Peyer's patch (tissue), 4 donors: ENCODE results near the gene PLPP7. TPM values are rescaled to one million over a fixed set of nuclear protein-coding genes. Genes with fewer than 3 reads are reported as not detected.
"Not testable (repeated sequence)": the region's sequence is repeated elsewhere in the genome, so short reads cannot be mapped to it uniquely, and the experiment has no call there.

Source experiments
- DNase-seq, 3 donors: peaks; one replicate each; pipeline ENCODE4 v3.0.0-alpha.2; 2017 to 2019
- H3K27ac ChIP-seq, 4 donors: fragments of 200-600 bp; sonication (generic); one replicate each; pipeline ENCODE4 v1.5.1; 2016 to 2019
- H3K27me3 ChIP-seq, 2 donors: fragments of 200-600 bp; sonication (generic); one replicate each; pipeline ENCODE4 v1.5.1; 2019
- H3K36me3 ChIP-seq, 3 donors: fragments of 200-600 bp; sonication (generic); one replicate each; pipeline ENCODE4 v1.5.1; 2016 to 2019
- H3K4me1 ChIP-seq, 4 donors: fragments of 200-600 bp; sonication (generic); one replicate each; pipeline ENCODE4 v1.5.1; 2016 to 2019
- H3K4me3 ChIP-seq, 4 donors: fragments of 200-600 bp; sonication (generic); 1 replicate in 3 of 4; 2 replicates in 1 of 4; pipeline ENCODE4 v1.5.1; 2016 to 2019; ENCODE audit warnings: mild to moderate bottlenecking in 1 of 4
- H3K9me3 ChIP-seq, 4 donors: fragments of 200-600 bp; sonication (generic); one replicate each; pipeline ENCODE4 v1.5.1; 2016 to 2019; ENCODE audit warnings: mild to moderate bottlenecking in 1 of 4
- CTCF ChIP-seq, 6 experiments: fragments of 450-650 bp in 4 of 6; fragments of 200-600 bp in 2 of 6; sonication (generic) in 1 of 6; IDR thresholded peaks; one replicate each; pipeline ENCODE4 v1.5.1; 2017 to 2019; ENCODE audit warnings: antibody characterized with exemption in 6 of 6, mild to moderate bottlenecking in 3 of 6, moderate library complexity in 1 of 6
- POLR2A ChIP-seq, 2 donors: fragments of 450-650 bp; IDR thresholded peaks; one replicate each; pipeline ENCODE4 v1.5.1; 2017; ENCODE audit warnings: antibody characterized with exemption in 2 of 2, mild to moderate bottlenecking in 2 of 2, moderate library complexity in 2 of 2
- total RNA-seq, 4 donors: library from RNA; depleted of rRNA; stranded (reverse); fragments of >200 nt; gene quantifications; one replicate each; pipeline ENCODE4 v1.1.0, GENCODE V29; 2016

Gene PLPP7
- total RNA-seq, 4 donors from 2014 or later = 1.3 to 3.3 (median 2.4) TPM

- H3K4me3 ChIP-seq = no peak overlapping the region
- TF ChIP-seq POLR2A (IDR thresholded peaks at IDR 0.05) (no peak), CTCF (IDR thresholded peaks at IDR 0.05) (no peak)
- H3K9me3 ChIP-seq = no peaks in the 10 kb centered on the region
- H3K27me3 ChIP-seq = no peaks in the 10 kb centered on the region
- H3K4me1 ChIP-seq = no peaks in the 10 kb centered on the region
- H3K36me3 ChIP-seq = no peaks in the 10 kb centered on the region
- H3K27ac ChIP-seq = no peak overlapping the region
- no peak for DNase-seq
These were observed 39.7 kb downstream of the PLPP7 start for GRCh38 chr9:131329241-131329641.

- no peak overlapping the region for H3K4me3 ChIP-seq
- no peak for DNase-seq
- no peaks in the 10 kb centered on the region for H3K4me1 ChIP-seq
- no peaks in the 10 kb centered on the region for H3K27me3 ChIP-seq
- H3K9me3 ChIP-seq = no peaks in the 10 kb centered on the region
- H3K36me3 ChIP-seq = no peaks in the 10 kb centered on the region
- TF ChIP-seq POLR2A (IDR thresholded peaks at IDR 0.05) (no peak), CTCF (IDR thresholded peaks at IDR 0.05) (no peak)
- no peak overlapping the region for H3K27ac ChIP-seq
These were observed 41.5 kb downstream of the PLPP7 start for GRCh38 chr9:131330814-131331600.

- not testable (repeated sequence) for H3K27ac ChIP-seq, H3K9me3 ChIP-seq, H3K4me1 ChIP-seq, DNase-seq, H3K4me3 ChIP-seq, H3K27me3 ChIP-seq, H3K36me3 ChIP-seq
These were observed 42.5 kb downstream of the PLPP7 start for GRCh38 chr9:131331996-131332395.

GRCh38 chr9:131333771-131334628 is 44.5 kb downstream of the PLPP7 start:
- no peak overlapping the region for H3K27ac ChIP-seq
- TF ChIP-seq POLR2A (IDR thresholded peaks at IDR 0.05) = no peak
- no peak for TF ChIP-seq CTCF (IDR thresholded peaks at IDR 0.05)
- H3K27me3 ChIP-seq = no peaks in the 10 kb centered on the region
- no peak overlapping the region for H3K4me3 ChIP-seq
- H3K4me1 ChIP-seq = no peaks in the 10 kb centered on the region
- DNase-seq = no peak
- no peaks in the 10 kb centered on the region for H3K36me3 ChIP-seq
- no peaks in the 10 kb centered on the region for H3K9me3 ChIP-seq

GRCh38 chr9:131334629-131335367 is 45.3 kb downstream of the PLPP7 start:
- TF ChIP-seq POLR2A (IDR thresholded peaks at IDR 0.05) (no peak), CTCF (IDR thresholded peaks at IDR 0.05) (no peak)
- no peaks in the 10 kb centered on the region for H3K36me3 ChIP-seq
- H3K27me3 ChIP-seq = no peaks in the 10 kb centered on the region
- DNase-seq = no peak
- H3K4me1 ChIP-seq = no peaks in the 10 kb centered on the region
- H3K4me3 ChIP-seq = no peak overlapping the region
- no peak overlapping the region for H3K27ac ChIP-seq
- no peaks in the 10 kb centered on the region for H3K9me3 ChIP-seq
